GM10847 (cell line): Measurements from ENCODE around the gene TSR3.

ENCODE experiments used
- POLR2A ChIP-seq: IDR thresholded peaks from 2 replicates; pipeline ENCODE4 v1.6.1; 2011; ENCODE audit not compliant: insufficient read length; ENCODE audit errors: extremely low read depth

TSR3 gene

DNA sequence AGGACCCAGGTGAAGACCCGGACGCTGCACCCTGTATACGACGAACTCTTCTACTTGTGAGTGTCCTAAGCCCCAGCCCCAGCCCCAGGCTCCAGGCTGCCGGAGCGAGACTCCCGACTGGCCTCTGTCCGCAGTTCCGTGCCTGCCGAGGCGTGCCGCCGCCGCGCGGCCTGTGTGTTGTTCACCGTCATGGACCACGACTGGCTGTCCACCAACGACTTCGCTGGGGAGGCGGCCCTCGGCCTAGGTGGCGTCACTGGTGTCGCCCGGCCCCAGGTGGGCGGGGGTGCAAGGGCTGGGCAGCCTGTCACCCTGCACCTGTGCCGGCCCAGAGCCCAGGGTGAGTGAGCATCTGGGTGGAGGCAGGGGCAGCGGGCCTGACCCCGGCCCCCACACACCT lies 3.7 kb downstream of the TSR3 start:
- TF ChIP-seq POLR2A = no peak

DNA sequence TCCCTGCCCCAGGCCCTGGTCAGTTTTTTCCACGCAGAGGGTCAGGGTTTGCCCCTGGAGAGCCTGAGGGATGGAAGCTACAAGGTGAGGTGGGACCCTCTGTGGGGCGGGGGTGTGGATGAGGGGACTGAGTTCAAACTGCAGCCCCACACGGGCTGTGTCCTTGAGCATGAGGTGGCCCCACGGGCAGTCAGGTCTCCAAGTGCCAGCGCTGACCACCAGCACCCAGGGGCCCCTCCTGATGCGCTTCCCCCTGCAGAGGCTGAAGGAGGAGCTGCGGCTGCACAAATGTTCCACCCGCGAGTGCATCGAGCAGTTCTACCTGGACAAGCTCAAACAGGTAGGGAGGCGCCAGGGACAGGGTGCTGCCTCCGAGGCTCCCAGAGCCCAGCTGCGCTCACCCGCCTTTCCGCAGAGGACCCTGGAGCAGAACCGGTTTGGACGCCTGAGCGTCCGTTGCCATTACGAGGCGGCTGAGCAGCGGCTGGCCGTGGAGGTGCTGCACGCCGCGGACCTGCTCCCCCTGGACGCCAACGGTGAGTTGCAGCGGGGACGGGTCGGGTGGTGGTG lies 4.3 kb downstream of the TSR3 start:
- no peak for TF ChIP-seq POLR2A

DNA sequence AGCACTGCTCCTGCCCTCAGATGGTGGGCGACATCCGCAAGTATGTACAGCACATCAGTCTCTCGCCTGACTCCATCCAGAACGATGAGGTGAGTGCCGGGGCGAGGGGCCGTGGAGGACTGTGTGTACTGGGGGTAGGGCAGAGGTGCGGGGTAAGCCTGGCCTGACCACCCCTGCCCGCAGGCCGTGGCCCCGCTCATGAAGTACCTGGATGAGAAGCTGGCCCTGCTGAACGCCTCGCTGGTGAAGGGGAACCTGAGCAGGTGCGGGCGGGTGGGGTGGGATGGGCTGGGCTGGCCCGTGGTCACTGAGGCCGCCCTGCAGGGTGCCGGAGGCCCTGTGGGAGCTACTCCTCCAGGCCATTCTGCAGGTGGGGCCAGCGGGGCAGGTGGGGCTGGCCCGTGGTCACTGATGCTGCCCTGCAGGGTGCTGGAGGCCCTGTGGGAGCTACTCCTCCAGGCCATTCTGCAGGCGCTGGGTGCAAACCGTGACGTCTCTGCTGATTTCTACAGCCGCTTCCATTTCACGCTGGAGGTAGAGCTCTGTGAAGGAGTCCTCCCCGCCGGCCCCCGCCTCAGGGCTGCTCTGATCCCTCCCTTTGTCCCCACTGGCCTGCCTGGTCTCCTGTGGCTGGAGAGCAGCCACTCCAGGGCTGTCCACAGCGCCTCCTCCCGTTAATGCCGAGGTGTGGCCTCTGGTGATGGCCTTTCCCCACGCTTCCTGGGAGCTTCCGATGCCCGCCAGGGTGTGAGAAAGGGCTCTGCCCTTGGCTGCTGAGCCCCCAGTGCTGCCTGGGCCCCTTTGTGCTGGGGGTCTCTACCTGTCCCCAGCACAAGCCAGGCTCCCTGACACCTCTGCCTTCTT lies 5.0 kb downstream of the TSR3 start:
- TF ChIP-seq POLR2A = no peak

DNA sequence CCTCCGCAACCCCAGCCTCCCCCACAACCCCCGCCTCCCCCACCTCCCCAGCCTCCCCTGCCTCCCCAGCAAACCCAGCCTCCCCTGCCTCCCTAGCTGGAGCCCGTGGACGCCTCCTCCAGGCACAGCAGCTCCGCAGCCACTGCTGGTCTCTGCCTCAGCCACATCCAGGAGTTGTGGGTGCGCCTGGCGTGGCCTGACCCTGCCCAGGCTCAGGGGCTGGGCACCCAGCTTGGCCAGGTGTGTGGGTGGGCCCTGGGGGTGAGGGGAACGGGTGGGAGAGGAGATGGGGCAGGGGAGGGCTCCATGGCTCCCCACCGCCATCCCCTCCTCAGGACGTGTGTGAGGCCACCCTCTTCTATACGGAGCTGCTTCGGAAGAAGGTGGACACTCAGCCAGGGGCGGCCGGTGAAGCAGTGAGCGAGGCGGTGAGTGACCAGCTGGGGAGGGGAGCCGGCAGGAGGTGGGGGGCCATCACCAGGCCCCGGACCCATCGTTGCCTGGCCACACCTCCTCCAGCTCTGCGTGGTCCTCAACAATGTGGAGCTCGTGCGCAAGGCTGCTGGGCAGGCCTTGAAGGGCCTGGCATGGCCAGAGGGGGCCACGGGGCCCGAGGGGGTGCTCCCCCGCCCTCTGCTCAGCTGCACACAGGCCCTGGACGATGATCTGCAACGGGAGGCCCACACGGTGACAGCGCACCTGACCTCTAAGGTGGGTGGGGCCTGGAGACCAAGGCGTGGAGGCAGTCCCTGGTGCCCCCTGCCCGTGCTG lies 5.8 kb downstream of the TSR3 start:
- no peak for TF ChIP-seq POLR2A

DNA sequence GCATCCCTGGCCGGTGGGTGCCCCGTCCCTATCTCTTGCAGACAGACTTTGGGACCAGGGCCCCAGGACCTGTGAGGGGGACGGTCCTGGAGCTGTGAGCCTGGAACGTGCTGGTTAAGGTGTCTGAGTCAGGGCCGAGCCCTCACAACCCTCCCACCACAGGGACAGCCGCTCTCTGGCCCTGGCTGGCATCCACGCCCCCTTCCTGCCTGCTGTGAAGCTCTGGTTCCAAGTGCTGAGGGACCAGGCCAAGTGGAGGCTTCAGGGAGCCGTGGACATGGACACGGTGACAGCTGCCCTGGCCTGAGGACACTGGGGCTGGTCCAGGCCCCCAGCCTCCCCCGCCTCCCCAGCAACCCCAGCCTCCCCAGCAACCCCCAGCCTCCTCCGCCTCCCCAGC lies 6.6 kb downstream of the TSR3 start:
- TF ChIP-seq POLR2A = no peak

DNA sequence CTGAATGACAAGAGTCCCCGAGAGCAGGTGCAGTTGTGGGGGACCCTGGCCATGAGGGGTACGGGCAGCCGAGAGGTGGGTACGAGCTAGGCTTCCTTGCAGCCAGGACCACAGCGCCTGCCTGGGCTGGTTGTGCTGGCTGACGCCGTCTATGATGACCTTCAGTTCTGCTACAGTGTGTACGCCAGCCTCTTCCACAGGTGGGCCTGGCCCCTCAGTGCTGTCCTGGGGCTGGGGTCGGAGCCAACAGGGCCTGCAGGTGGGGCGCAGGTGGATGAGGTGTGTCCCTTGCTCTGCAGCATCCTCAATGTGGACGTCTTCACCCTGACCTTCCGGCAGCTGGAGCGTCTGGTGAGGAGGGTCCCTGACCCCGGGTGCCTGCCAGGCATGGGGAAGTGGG lies 7.2 kb downstream of the TSR3 start:
- TF ChIP-seq POLR2A = no peak

DNA sequence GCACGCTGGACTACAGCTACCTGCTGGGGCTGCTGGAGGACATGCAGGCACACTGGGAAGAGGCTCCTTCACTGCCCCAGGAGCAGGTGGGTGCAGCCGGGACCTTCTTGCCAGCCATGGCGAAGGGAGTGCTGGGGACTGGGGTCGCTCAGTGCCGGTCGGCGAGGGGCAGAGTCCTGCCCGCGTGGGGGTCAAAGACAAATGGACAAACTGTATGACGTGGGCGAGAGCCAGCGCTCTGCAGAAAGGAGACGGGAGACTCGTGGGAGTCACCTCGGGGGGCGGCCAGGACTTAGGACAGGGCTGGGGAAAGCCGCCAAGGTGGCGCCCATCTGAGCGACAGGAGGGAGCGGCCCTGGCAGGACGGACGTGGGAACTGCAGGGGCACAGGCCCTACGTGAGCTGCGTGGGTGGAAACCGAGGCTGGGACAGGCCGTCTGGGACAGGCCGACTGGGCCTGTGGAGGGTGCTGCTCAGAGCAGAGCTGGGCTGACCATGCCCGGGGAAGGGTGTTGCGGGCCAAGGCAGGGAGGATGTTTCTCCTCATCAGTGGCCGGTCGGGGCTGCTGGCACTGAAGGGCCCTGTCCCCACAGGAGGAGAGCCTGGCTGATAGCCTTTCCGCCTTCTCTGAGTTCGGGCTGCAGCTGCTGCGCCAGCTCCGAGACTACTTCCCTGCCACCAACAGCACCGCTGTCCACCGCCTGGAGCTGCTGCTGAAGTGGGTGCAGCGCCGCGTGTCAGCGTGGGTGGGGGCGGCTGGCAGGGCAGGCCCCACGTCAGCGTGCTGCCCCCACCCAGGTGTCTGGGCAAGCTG lies 8.0 kb downstream of the TSR3 start:
- TF ChIP-seq POLR2A = no peak

DNA sequence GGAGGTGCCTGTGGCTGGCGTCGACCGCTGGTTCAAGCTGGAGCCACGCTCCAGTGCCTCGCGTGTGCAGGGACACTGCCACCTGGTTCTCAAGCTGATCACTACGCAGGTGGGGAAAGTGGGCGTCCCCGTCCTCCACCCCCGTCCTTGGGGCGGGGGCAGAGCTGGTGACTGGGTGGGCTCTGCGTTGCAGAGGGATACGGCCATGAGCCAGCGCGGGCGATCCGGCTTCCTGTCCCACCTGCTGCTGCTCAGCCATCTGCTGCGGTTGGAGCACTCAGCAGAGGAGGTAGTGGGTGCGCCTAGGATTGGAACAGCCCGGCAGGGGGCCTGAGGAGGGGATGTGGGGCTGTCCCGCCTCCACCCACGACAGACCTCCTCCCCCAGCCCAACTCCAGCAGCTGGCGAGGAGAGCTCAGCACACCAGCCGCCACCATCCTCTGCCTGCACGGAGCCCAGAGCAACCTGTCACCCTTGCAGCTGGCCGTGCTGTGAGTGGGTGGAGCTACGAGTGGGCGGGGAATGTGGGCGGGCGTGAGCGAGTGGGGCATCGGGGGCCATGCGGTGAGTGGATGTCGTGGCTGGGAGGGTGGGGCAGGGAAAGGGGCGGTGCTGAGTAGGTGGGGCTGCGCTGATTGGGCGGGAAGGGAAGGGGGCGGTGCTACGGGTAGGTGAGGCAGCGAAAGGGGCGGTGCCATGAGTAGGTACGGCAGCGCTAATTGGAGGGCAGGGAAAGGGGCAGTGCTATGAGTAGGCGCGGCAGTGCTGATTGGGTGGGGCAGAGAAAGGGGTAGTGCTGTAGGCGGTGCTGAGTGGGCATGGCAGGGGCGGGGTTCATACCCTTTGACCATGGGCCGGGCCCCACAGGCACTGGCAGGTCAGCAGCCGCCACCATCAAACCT lies 8.9 kb downstream of the TSR3 start:
- TF ChIP-seq POLR2A = no peak

DNA sequence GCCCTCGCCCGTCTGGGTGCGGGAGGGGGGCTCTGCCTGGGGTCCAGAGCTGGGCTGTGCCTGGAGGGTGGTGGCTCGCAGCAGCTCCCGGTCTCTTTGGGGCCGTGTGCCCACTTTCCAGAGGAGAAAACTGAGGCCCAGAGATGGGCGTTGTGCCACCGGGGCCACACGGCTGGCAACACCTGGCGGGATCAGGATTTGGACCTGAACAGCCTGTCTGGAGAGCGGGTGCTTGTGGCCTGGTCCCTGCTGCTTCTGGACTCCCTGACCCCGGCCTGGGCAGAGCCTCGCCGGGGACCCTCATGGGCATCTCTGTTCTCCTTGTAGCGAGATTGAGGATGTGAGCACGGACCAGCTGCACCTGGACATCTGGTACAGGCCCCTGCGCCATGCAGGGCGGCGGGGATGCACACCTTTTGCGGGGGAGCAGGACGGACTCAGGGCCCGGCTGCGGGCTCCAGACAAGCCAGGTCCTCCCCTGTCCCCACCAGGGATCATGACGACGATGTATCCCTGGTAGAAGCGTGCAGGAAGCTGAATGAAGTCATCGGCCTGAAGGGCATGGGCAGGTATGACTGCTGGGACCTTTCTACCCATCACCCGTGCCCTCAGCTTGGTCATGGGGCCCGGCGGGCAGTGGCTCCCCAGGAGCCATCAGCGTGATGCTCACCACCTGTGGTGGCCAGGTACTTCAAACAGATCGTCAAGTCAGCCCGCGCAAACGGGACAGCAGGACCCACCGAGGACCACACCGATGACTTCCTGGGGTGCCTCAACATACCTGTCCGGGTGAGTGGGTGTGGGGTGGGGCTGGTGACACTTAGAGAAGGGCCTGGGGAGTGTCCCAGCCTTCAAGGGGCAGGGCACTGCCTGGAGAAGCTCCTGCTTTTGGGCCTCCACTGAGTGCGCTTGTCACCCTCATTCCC lies 9.9 kb downstream of the TSR3 start:
- no peak for TF ChIP-seq POLR2A

DNA sequence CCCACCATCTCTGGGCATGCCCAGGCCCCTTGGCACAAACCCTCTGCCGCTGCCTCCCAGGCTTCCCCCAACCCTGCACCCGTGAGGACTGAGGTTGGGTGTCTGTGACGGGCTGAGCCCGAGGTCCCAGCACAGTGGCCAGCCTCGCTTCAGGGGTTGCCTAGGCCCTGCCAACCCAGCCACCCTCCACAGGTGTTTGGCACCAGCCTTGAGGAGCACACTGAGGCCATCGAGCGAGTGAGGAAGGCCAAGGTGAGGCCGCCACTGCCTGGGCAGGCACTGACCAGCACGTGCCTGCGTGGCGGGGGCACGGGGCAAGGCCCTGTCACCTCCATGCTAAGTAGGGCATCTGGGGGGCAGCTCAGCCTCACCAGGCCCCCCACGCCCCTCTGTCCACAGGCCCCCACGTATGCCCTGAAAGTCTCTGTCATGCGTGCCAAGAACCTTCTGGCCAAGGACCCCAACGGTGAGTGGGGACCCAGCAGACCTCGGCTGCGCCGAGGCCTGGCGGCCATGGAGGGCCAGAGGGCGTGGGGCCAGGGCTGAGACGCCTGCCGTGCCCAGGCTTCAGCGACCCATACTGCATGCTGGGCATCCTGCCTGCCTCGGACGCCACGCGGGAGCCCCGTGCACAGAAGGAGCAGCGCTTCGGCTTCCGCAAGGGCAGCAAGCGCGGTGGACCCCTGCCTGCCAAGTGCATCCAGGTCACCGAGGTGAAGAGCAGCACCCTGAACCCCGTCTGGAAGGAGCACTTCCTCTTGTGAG lies 10.8 kb downstream of the TSR3 start:
- no peak for TF ChIP-seq POLR2A

DNA sequence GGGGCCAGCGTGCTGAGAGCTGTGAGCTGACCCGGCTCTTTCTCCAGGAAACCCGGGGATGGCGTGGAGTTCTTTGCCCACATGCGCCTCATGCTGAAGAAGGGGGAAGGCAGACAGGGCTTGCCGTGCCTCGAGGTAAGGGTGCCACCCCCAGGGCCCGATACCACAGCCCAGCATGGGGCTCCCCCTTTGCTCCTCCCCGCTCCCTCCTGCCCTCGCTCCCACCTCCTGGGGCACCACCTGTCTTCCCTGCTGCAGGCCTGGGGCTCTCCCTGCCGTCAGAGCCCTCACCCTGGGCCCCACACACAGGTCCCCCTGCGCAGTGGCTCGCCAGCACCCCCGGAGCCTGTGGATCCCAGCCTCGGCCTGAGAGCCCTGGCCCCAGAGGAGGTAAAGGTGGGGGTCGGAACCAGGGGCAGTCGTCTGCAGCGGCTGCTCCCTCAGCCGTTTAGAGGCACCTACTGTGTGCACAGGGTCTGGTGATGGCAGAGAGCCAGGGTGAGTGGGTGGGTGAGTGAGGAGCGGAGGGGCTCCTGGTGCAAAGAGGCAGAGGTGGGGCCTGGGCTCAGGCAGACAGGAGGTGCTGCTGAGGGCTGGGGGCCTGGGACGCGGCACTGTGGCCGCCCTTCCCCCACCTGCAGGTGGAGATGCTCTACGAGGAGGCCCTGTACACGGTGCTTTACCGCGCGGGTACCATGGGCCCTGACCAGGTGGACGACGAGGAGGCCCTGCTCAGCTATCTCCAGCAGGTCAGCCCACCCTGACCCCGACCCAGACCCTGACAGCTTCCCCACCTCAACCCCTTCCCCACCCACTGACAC lies 12.6 kb downstream of the TSR3 start:
- TF ChIP-seq POLR2A = no peak
